Vagina (tissue), 2 donors: ENCODE measurements around the gene LGR6.

ENCODE experiments used
- CTCF ChIP-seq, 3 experiments: fragments of 450-650 bp in 2 of 3; fragments of 200-600 bp in 1 of 3; sonication (generic) in 1 of 3; IDR thresholded peaks; one replicate each; pipeline ENCODE4 v1.5.1; 2017 to 2019; ENCODE audit warnings: antibody characterized with exemption in 3 of 3, mild to moderate bottlenecking in 2 of 3, moderate library complexity in 2 of 3
- POLR2A ChIP-seq, 2 donors: fragments of 450-650 bp; IDR thresholded peaks; one replicate each; pipeline ENCODE4 v1.6.1; 2017; ENCODE audit warnings: antibody characterized with exemption in 2 of 2, mild to moderate bottlenecking in 2 of 2, moderate library complexity in 2 of 2

GRCh38 chr1:202160377-202160940 is 33.1 kb upstream of the LGR6 start, which contains the start of gene PTPN7:
- no peak for TF ChIP-seq POLR2A (IDR thresholded peaks at IDR 0.05)
- no peak for TF ChIP-seq CTCF (IDR thresholded peaks at IDR 0.05)
